Measurements from ENCODE around the gene CLECL1.

DNA sequence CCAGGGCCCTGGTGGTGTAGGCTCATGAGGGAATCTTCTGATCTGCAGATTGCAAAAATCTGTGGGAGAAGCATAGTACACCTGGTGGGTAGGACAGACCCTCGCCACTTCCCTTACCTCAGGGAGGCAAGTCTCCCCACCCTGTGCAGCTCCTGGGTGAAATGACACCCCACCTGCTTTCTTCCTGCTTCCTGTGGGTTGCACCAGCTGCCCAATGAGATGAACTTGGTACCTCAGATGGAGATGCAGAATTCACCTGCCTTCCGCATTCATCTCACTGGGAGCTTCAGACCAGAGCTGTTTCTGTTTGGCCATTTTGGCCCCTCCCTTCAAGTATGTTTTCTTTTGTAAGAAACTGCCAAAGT lies 58.7 kb downstream of the CLECL1 start:
- no peak for TF ChIP-seq MYC (CRISPR knock-in tag; IDR thresholded peaks at IDR 0.05; ENCODE audit: borderline replicate concordance)
- TF ChIP-seq, protein P1, sequence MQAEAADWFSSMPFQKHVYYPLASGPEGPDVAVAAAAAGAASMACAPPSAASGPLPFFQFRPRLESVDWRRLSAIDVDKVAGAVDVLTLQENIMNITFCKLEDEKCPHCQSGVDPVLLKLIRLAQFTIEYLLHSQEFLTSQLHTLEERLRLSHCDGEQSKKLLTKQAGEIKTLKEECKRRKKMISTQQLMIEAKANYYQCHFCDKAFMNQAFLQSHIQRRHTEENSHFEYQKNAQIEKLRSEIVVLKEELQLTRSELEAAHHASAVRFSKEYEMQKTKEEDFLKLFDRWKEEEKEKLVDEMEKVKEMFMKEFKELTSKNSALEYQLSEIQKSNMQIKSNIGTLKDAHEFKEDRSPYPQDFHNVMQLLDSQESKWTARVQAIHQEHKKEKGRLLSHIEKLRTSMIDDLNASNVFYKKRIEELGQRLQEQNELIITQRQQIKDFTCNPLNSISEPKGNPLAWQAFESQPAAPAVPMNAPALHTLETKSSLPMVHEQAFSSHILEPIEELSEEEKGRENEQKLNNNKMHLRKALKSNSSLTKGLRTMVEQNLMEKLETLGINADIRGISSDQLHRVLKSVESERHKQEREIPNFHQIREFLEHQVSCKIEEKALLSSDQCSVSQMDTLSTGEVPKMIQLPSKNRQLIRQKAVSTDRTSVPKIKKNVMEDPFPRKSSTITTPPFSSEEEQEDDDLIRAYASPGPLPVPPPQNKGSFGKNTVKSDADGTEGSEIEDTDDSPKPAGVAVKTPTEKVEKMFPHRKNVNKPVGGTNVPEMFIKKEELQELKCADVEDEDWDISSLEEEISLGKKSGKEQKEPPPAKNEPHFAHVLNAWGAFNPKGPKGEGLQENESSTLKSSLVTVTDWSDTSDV (CRISPR knock-in tag; IDR thresholded peaks at IDR 0.05): no peak
- TF ChIP-seq, protein P2, sequence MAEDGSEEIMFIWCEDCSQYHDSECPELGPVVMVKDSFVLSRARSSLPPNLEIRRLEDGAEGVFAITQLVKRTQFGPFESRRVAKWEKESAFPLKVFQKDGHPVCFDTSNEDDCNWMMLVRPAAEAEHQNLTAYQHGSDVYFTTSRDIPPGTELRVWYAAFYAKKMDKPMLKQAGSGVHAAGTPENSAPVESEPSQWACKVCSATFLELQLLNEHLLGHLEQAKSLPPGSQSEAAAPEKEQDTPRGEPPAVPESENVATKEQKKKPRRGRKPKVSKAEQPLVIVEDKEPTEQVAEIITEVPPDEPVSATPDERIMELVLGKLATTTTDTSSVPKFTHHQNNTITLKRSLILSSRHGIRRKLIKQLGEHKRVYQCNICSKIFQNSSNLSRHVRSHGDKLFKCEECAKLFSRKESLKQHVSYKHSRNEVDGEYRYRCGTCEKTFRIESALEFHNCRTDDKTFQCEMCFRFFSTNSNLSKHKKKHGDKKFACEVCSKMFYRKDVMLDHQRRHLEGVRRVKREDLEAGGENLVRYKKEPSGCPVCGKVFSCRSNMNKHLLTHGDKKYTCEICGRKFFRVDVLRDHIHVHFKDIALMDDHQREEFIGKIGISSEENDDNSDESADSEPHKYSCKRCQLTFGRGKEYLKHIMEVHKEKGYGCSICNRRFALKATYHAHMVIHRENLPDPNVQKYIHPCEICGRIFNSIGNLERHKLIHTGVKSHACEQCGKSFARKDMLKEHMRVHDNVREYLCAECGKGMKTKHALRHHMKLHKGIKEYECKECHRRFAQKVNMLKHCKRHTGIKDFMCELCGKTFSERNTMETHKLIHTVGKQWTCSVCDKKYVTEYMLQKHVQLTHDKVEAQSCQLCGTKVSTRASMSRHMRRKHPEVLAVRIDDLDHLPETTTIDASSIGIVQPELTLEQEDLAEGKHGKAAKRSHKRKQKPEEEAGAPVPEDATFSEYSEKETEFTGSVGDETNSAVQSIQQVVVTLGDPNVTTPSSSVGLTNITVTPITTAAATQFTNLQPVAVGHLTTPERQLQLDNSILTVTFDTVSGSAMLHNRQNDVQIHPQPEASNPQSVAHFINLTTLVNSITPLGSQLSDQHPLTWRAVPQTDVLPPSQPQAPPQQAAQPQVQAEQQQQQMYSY (CRISPR knock-in tag; IDR thresholded peaks at IDR 0.05): no peak
- no peak for TF ChIP-seq ZBTB1 (CRISPR knock-in tag; IDR thresholded peaks at IDR 0.05; ENCODE audit: borderline replicate concordance)
- TF ChIP-seq FOXK2 (IDR thresholded peaks at IDR 0.05): no peak

Data from HepG2 (cell line).